HG03139 (cell line): Measurements from ENCODE around the gene EYA2.

Source experiments
- ATAC-seq: cut with Tn5 transposase; IDR thresholded peaks from one replicate; pipeline ENCODE4 v1.9.1; 2021; ENCODE audit not compliant: unreplicated experiment

EYA2 gene

GRCh38 chr20:47099825-47100441 lies 205.3 kb downstream of the EYA2 start:
- no peak for ATAC-seq

- ATAC-seq = no peak
These were observed 208.0 kb downstream of the EYA2 start for GRCh38 chr20:47102629-47103028.

DNA sequence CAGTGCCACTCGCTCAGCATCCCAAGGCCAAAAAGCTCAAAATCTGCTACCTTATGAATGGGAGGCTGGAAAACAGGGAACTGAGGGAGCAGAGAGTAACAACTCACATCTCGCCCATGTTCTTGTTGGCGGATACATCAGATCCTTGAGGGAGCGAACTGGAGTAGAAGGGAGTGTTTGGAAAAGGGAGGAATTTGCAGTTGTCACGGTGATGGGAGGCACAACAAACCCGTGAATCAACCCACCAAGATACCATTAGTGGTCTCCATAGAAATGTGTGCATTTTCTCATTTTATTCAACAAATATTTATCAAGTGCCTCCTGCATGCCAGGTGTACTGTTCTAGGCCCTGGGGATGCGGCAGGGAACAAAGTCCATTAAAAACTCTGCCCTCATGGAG lies 212.1 kb downstream of the EYA2 start:
- ATAC-seq = no peak

- ATAC-seq = no peak
These were observed 214.4 kb downstream of the EYA2 start for GRCh38 chr20:47108994-47109393.

DNA sequence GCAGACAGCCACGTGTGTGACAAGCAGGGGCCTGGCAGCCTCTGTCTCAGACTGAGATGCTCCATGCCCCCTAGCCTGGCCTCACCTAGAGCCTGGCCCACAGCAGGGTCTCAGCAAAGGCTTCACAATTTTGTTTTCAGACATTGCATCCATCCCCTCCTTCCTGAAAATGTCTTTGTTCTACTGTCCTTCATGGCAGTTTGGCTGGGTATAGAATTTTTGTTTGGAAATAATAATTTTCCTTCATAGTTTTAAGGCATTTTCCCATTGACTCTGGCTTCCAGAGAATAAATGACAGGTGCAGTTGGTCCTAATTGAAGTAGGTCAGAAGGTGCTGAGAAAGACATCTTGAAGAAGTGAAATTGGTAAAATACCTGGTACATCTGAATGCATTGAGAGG lies 216.2 kb downstream of the EYA2 start:
- no peak for ATAC-seq

GRCh38 chr20:47111576-47111975 lies 216.9 kb downstream of the EYA2 start:
- no peak for ATAC-seq

DNA sequence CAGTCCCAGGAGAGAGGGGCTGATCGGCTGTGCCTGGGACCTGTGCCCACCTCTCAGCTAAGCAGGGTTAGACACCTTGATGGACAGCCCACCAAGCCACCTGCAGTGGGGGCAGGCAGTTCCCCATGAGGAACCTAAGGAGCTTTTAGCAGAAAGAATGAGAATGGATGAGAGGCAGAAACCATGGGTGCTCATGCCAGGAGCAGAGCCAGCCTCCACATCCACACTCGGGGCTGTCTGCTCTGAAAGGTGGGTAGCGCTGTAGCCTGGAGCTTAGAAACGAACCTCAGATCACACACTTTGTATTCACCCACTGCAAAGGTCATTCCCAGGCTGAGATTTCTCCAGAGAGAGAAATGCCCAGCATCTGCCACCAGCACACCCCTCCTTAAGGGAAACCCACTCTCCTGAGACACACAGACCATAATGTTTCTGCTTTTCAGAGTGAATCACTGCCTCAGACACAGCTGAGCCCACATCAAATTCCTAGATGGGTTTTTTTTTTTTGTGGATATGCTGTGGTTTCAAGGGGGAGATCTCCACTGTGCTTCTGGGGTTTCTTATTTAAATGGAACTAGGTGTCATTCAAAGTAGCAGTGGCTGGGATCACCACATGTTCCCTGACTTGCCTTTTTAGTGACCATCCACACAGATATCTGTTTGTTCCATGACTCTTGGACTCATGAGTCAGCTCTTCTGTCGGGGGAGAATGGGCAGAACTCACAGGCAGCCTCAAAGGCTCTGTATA lies 218.9 kb downstream of the EYA2 start:
- ATAC-seq = no peak

GRCh38 chr20:47115694-47116093 lies 221.1 kb downstream of the EYA2 start:
- no peak for ATAC-seq

- ATAC-seq = no peak
These were observed 222.7 kb downstream of the EYA2 start for GRCh38 chr20:47117371-47117770.

- no peak for ATAC-seq
These were observed 223.1 kb downstream of the EYA2 start for GRCh38 chr20:47117773-47118172.

DNA sequence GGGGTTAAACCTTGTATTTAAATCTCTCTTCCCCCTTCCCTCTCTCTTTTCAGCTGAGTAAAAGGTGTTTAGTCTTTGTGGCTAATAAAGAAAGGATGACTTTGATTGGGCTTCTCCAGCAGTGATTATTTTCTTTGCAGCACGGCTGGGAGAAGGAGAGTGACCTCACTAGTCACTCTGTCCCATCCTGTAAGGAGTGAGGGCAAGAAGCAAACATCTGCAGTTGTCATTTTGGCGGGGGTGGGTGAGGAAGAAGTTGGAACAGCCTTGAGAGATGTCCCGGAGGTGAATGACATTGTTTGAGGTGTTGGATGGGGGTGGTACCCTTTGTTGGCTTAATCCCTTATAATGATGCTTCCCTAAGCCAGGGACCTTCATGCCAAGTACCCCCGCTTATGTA lies 223.6 kb downstream of the EYA2 start:
- no peak for ATAC-seq

DNA sequence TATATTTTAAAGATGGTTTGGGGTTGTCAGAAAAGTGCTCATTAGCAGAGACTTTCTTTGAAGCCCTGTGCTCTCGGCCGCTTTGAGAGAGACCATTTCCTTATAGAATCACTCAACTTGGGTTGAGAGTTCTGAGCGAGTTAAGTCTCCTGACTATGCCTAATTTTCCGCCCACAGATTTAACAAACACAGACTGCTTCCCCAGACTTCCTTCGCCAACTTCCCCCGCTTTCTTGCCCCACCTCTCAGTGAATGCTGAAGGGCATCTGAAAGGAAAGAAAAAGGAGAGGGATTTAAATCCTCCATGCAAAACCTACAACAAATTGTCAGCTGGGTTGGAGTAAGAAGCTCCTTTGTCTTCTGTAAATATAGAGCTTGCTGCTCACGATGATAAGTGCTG lies 224.0 kb downstream of the EYA2 start:
- ATAC-seq = no peak

GRCh38 chr20:47120346-47120936 lies 225.8 kb downstream of the EYA2 start:
- no peak for ATAC-seq

DNA sequence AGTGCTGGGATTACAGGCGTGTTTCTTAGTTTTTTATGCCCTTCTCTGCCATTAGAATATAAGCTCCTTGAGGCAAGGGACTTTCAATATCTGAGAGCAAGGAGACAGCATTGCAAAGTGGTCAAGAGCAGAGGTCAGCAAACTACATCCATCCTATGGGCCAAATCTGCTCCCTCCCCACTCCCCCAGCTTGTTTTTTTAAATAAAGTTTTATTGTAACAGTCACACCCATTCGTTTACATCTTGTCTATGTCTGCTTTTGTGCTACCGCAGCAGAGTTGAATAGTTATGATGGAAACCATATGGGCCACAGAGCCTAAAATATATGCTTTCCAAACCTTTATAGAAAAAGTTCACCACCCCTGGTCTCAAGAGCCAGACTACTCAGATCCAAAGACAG lies 227.9 kb downstream of the EYA2 start:
- ATAC-seq = no peak

GRCh38 chr20:47124181-47124717 lies 229.6 kb downstream of the EYA2 start:
- no peak for ATAC-seq

GRCh38 chr20:47125508-47125757 lies 230.8 kb downstream of the EYA2 start:
- ATAC-seq = no peak

DNA sequence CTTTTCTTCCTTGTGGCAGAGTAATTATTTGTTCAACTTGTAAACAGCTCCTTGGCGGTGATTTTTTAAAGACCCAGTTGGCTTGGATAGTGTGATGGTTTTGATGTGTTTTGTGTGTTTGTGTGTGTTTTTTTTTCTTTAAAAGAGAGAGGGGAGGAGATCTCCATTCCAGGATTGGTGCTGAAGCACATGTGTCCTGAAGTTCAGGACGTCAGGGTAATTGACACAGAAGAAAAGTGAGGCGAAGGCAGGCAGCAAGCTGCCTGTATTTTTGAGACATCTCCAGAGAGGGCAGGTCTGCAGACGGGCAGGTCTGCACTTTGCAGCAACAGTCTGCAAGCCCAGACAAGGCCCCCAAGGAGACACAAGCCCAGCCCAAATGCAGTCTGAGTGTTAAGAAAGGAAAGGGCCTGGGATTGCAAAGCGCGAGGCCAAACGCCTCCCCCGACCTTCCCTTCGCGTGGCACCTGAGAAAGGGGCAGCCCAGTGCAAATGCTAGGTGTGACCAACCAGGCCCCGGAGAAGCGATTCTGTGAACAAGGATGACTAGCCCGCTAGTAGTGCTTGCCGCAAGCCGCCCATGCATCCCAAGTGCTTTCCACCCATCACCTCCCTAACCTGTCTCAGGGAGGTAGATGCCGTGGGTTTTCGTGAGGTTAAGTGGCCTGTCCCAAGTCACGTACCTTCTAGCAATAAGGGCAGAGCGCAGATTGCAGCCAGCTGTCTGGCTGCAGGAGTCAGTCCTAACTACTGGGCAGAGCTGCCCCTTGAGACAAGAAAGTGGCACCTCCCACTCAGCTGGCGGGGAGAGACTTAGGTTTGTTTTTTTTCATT lies 231.3 kb downstream of the EYA2 start:
- ATAC-seq = no peak

DNA sequence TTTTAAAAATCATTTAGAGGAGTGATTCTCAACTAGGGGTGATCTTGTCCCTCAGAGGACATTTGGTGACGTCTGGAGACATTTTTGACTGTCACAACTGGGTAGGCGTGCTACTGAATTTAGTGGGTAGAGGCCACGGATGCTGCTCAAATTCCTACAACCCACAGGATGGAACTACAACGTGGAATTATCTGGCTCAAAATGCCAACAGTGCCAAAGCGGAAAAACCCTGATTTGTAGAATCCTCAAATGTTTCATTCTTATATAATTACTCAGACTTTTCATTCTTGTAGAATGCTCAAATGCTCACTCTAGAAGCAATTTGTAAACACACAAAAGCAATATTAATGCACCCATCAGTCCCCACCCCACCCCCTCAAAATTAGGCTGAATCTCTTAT lies 232.1 kb downstream of the EYA2 start:
- no peak for ATAC-seq

DNA sequence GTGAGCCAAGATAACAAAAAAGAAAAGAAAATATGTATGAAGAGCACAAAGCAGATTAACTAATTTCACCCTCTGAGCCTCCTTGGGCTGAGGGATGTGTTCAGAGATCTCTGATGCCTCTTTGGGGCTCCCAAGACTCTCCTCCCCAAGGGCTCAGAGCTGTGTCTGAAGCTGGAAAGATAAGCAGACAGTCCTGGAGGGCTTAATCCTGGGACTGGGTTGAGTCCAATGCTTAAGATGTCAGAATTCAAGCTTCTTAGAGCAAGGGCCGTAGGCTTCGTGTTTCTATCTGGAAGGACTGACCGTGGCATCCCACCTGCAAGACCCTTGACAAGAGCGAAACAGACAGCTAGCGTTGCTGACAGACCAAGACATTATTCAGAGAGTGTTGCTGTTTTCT lies 232.9 kb downstream of the EYA2 start:
- ATAC-seq = no peak

- no peak for ATAC-seq
These were observed 233.4 kb downstream of the EYA2 start for GRCh38 chr20:47127999-47128398.

DNA sequence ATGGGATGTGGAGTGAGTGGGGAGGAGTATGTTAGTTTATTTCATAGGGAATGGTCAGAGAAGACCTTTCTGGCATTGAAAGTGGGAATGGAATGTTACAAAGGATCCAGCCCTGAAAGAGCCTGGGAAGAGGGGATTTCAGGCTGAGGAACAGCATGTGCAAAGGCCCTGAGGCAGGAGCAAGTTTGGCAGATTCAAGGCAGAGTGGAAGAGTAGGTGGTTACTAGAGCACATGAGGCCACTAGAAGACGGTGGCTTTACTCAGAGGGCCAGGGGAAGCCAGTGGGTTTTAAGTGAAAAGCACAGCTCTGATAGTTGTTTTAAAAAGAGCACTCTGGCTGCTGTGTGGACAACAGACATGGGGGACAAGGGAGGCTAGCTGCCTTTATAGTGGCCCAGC lies 234.7 kb downstream of the EYA2 start:
- no peak for ATAC-seq
